Measurements from ENCODE around the gene ITPR3. TPM values are rescaled to one million over a fixed set of nuclear protein-coding genes. Genes with fewer than 3 reads are reported as not detected.

ITPR3 gene
- polyA plus RNA-seq, 1 donor (not counting 4 experiments of a cell fraction or from before 2014, with no cell fraction given), result 43.3 TPM

DNA sequence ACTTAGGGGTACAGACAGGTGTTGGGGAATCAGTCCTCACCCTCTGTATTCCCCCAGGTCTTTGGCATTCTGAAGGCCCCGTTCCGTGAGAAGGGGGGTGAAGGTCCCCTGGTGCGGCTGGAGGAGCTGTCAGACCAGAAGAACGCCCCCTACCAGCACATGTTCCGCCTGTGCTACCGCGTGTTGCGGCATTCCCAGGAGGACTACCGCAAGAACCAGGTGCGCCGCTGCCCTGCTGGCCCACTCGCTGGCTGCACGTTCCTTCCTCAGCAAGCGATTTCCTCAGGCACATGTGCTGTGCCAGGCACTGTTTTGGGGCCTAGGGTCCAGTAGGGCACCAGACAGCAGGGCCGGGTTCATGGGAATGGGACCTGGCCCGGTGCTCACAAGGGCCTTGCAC lies 46.0 kb downstream of the ITPR3 start:
- no peak for TF ChIP-seq EZH2 (IDR thresholded peaks at IDR 0.05; ENCODE audit: low read length)
- TF ChIP-seq, protein P1, sequence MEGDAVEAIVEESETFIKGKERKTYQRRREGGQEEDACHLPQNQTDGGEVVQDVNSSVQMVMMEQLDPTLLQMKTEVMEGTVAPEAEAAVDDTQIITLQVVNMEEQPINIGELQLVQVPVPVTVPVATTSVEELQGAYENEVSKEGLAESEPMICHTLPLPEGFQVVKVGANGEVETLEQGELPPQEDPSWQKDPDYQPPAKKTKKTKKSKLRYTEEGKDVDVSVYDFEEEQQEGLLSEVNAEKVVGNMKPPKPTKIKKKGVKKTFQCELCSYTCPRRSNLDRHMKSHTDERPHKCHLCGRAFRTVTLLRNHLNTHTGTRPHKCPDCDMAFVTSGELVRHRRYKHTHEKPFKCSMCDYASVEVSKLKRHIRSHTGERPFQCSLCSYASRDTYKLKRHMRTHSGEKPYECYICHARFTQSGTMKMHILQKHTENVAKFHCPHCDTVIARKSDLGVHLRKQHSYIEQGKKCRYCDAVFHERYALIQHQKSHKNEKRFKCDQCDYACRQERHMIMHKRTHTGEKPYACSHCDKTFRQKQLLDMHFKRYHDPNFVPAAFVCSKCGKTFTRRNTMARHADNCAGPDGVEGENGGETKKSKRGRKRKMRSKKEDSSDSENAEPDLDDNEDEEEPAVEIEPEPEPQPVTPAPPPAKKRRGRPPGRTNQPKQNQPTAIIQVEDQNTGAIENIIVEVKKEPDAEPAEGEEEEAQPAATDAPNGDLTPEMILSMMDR (optimal IDR thresholded peaks at IDR 0.05 in 1 of 3, IDR thresholded peaks at IDR 0.05 in 1 of 3, conservative IDR thresholded peaks at IDR 0.05 in 1 of 3; ENCODE audit: extremely low read depth in 1 of 3, insufficient read depth in 2 of 3, low read length in 3 of 3), result no peak
- dilution Hi-C loops (cut with MboI; ENCODE audit: extremely low pct_ligation_motif_present, low sequenced_read_pairs), result no loop called here
- no peak overlapping the region for H2AFZ ChIP-seq (ENCODE audit: control insufficient read depth, low read length)

DNA sequence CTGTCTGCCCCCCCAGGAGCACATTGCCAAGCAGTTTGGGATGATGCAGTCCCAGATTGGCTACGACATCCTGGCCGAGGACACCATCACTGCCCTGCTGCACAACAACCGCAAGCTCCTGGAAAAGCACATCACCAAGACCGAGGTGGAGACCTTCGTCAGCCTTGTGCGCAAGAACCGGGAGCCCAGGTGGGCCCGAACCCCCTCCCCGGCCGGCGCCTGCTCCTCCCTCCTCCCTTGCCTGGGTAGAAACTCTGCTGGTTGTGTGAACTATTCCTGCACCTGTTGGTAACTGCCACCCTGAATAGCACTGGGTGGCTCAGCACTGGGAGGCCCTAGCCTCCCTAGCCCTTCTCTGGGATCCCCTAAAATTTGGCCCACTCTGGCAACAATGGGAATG lies 46.7 kb downstream of the ITPR3 start:
- no peak overlapping the region for H3K27ac ChIP-seq (ENCODE audit: control insufficient read depth, insufficient read depth, low read length)
- peaks cover 17% of the 10 kb centered on the region for H3K4me1 ChIP-seq (ENCODE audit: control insufficient read depth, extremely low read depth, insufficient read depth, low read length)
- FAIRE-seq (no peak), DNase-seq (ENCODE audit: low read depth, low spot score) (no peak)
- H3K4me2 ChIP-seq (ENCODE audit: control insufficient read depth, extremely low read depth, insufficient read depth, low read depth, low read length), result no peak overlapping the region
- no peaks in the 10 kb centered on the region for H3K9me3 ChIP-seq (ENCODE audit: control insufficient read depth, low read depth, low read length)
- H3K27me3 ChIP-seq (ENCODE audit: control insufficient read depth, extremely low read depth, insufficient read depth, low read length), result no peaks in the 10 kb centered on the region
- no peaks in the 10 kb centered on the region for H4K20me1 ChIP-seq (ENCODE audit: control insufficient read depth, extremely low read depth, insufficient read depth, low read length)
- peaks cover 55 to 60% of the 10 kb centered on the region in 2 experiments for H3K36me3 ChIP-seq (ENCODE audit: control insufficient read depth in 2 of 2, extremely low read depth in 1 of 2, insufficient read depth in 2 of 2, low read length in 2 of 2)
- TF ChIP-seq EZH2 (IDR thresholded peaks at IDR 0.05; ENCODE audit: low read length), result no peak
- TF ChIP-seq, protein P1 (optimal IDR thresholded peaks at IDR 0.05 in 1 of 3, IDR thresholded peaks at IDR 0.05 in 1 of 3, conservative IDR thresholded peaks at IDR 0.05 in 1 of 3; ENCODE audit: extremely low read depth in 1 of 3, insufficient read depth in 2 of 3, low read length in 3 of 3), result no peak
- H3K79me2 ChIP-seq (ENCODE audit: control insufficient read depth, insufficient read depth, low read length), result no peaks in the 10 kb centered on the region
- H3K4me3 ChIP-seq (ENCODE audit: control insufficient read depth in 2 of 3, extremely low read depth in 1 of 3, insufficient read depth in 2 of 3, low read depth in 1 of 3, low read length in 3 of 3), result no peak overlapping the region
- H3K9me1 ChIP-seq (ENCODE audit: control insufficient read depth, extremely low read depth, insufficient read depth, low read length), result no peaks in the 10 kb centered on the region
- dilution Hi-C loops (cut with MboI; ENCODE audit: extremely low pct_ligation_motif_present, low sequenced_read_pairs), result no loop called here
- no peak overlapping the region for H3K9ac ChIP-seq (ENCODE audit: control insufficient read depth, extremely low read depth, insufficient read depth, low read length)
- no peak overlapping the region for H2AFZ ChIP-seq (ENCODE audit: control insufficient read depth, low read length)

More for the DNA sequence above, 46.0 kb downstream of the ITPR3 start:
- no peak overlapping the region for H3K27ac ChIP-seq (ENCODE audit: control insufficient read depth, insufficient read depth, low read length)
- DNase-seq (ENCODE audit: low read depth, low spot score) (no peak), FAIRE-seq (no peak)
- no peak overlapping the region for H3K4me3 ChIP-seq (ENCODE audit: control insufficient read depth in 2 of 3, extremely low read depth in 1 of 3, insufficient read depth in 2 of 3, low read depth in 1 of 3, low read length in 3 of 3)
- H3K9me3 ChIP-seq (ENCODE audit: control insufficient read depth, low read depth, low read length), result no peaks in the 10 kb centered on the region
- no peaks in the 10 kb centered on the region for H4K20me1 ChIP-seq (ENCODE audit: control insufficient read depth, extremely low read depth, insufficient read depth, low read length)
- peaks cover 55 to 56% of the 10 kb centered on the region in 2 experiments for H3K36me3 ChIP-seq (ENCODE audit: control insufficient read depth in 2 of 2, extremely low read depth in 1 of 2, insufficient read depth in 2 of 2, low read length in 2 of 2)
- H3K27me3 ChIP-seq (ENCODE audit: control insufficient read depth, extremely low read depth, insufficient read depth, low read length), result no peaks in the 10 kb centered on the region
- peaks cover 13% of the 10 kb centered on the region for H3K4me1 ChIP-seq (ENCODE audit: control insufficient read depth, extremely low read depth, insufficient read depth, low read length)
- no peaks in the 10 kb centered on the region for H3K79me2 ChIP-seq (ENCODE audit: control insufficient read depth, insufficient read depth, low read length)
- no peak overlapping the region for H3K9ac ChIP-seq (ENCODE audit: control insufficient read depth, extremely low read depth, insufficient read depth, low read length)
- no peaks in the 10 kb centered on the region for H3K9me1 ChIP-seq (ENCODE audit: control insufficient read depth, extremely low read depth, insufficient read depth, low read length)
- no peak overlapping the region for H3K4me2 ChIP-seq (ENCODE audit: control insufficient read depth, extremely low read depth, insufficient read depth, low read depth, low read length)

Measured in keratinocyte (primary cell).